Mammary epithelial cell (primary cell): ENCODE results near the gene KICS2.

ENCODE experiments used
- CTCF ChIP-seq, 2 donors: IDR thresholded peaks in 1 of 2; conservative IDR thresholded peaks in 1 of 2; 2 replicates each; pipeline ENCODE4 v1.5.1; 2011 to 2012; ENCODE audit warnings: inconsistent platforms in 2 of 2, low read length in 2 of 2, mild to moderate bottlenecking in 2 of 2, control low read depth in 1 of 2, low read depth in 1 of 2; ENCODE audit not compliant: insufficient read depth in 1 of 2; ENCODE audit errors: extremely low read depth in 1 of 2
- EZH2 ChIP-seq: IDR thresholded peaks from 2 replicates; pipeline ENCODE4 v1.6.1; 2012; ENCODE audit warnings: low read length, inconsistent platforms, borderline replicate concordance

- TF ChIP-seq CTCF (conservative IDR thresholded peaks at IDR 0.05 in 1 of 2, IDR thresholded peaks at IDR 0.05 in 1 of 2; ENCODE audit: extremely low read depth in 1 of 2, insufficient read depth in 1 of 2, low read depth in 1 of 2, low read length in 2 of 2) (no peak), EZH2 (no peak)
Measured at GRCh38 chr12:64212119-64212746, 9.9 kb downstream of the KICS2 start.
